Peyer's patch (tissue), 4 donors: ENCODE data around the gene CTNNA2.

ENCODE experiments used
- CTCF ChIP-seq, 6 experiments: fragments of 450-650 bp in 4 of 6; fragments of 200-600 bp in 2 of 6; sonication (generic) in 1 of 6; IDR thresholded peaks; one replicate each; pipeline ENCODE4 v1.5.1; 2017 to 2019; ENCODE audit warnings: antibody characterized with exemption in 6 of 6, mild to moderate bottlenecking in 3 of 6, moderate library complexity in 1 of 6
- POLR2A ChIP-seq, 2 donors: fragments of 450-650 bp; IDR thresholded peaks; one replicate each; pipeline ENCODE4 v1.5.1; 2017; ENCODE audit warnings: antibody characterized with exemption in 2 of 2, mild to moderate bottlenecking in 2 of 2, moderate library complexity in 2 of 2

GRCh38 chr2:80459028-80459427 is 946.2 kb downstream of the CTNNA2 start:
- TF ChIP-seq CTCF (IDR thresholded peaks at IDR 0.05) (no peak), POLR2A (IDR thresholded peaks at IDR 0.05) (no peak)
